IMR-90 (cell line): ENCODE measurements around the gene SLC66A2. TPM values are rescaled to one million over a fixed set of nuclear protein-coding genes. Genes with fewer than 3 reads are reported as not detected.

Experiments
- ATAC-seq: fragments of 200-7000 bp; cut with Tn5 transposase; 2 replicates; pipeline ENCODE4 v1.9.1; 2020; ENCODE audit warnings: low read depth, mild to moderate bottlenecking, moderate library complexity
- BruUV-seq: library from RNA; stranded (reverse); fragments of 400-500 nt; replicated peaks from 2 replicates; lab custom pipeline; 2021; lab: Mats Ljungman, UMichigan
- CTCF ChIA-PET: fragments of 300-600 bp; formaldehyde crosslinking; extraction: SDS; loops from one replicate; lab custom pipeline; 2021; ENCODE audit warnings: antibody characterized with exemption; lab: Yijun Ruan, JAX
- POLR2A ChIA-PET: fragments of 300-600 bp; sonication (Branson Sonifier 250); formaldehyde crosslinking; loops from one replicate; lab custom pipeline; 2022; ENCODE audit warnings: antibody characterized with exemption; ENCODE audit not compliant: unreplicated experiment; lab: Charles Lee
- DNase-seq: peaks from one replicate; pipeline ENCODE4 v3.0.0; 2013
- H2AFZ ChIP-seq: replicated peaks from 2 replicates; pipeline ENCODE3; 2013; ENCODE audit warnings: low read length, mild to moderate bottlenecking; ENCODE audit not compliant: poor library complexity
- H2AK5ac ChIP-seq: 2 replicates; pipeline ENCODE4 v1.6.1; 2013; ENCODE audit warnings: low read depth, low read length, inconsistent platforms
- H2AK9ac ChIP-seq: replicated peaks from 2 replicates; pipeline ENCODE3; 2013; ENCODE audit warnings: mild to moderate bottlenecking, low read depth, low read length, moderate library complexity; ENCODE audit not compliant: poor library complexity
- H2BK120ac ChIP-seq: 2 replicates; pipeline ENCODE4 v1.6.1; 2013; ENCODE audit warnings: low read depth, low read length, inconsistent platforms
- H2BK15ac ChIP-seq: 3 replicates; pipeline ENCODE4 v1.6.1; 2013; ENCODE audit warnings: low read depth, low read length, inconsistent platforms
- H2BK20ac ChIP-seq: 2 replicates; pipeline ENCODE4 v1.6.1; 2013; ENCODE audit warnings: low read depth, mild to moderate bottlenecking, inconsistent platforms, low read length, moderate library complexity
- H2BK5ac ChIP-seq: 2 replicates; pipeline ENCODE4 v1.6.1; 2013; ENCODE audit warnings: mild to moderate bottlenecking, low read depth, low read length, inconsistent platforms; ENCODE audit not compliant: poor library complexity, severe bottlenecking
- H3K14ac ChIP-seq: replicated peaks from 2 replicates; pipeline ENCODE4 v1.6.1; 2013; ENCODE audit warnings: low read depth, low read length, inconsistent platforms
- H3K18ac ChIP-seq: 2 replicates; pipeline ENCODE4 v1.6.1; 2013; ENCODE audit warnings: low read depth, low read length, control low read depth
- H3K23ac ChIP-seq: 2 replicates; pipeline ENCODE4 v1.6.1; 2013; ENCODE audit warnings: low read depth, low read length, inconsistent platforms
- H3K27ac ChIP-seq: 2 replicates; pipeline ENCODE4 v1.5.1; 2013; ENCODE audit warnings: mild to moderate bottlenecking, control low read depth, low read length; ENCODE audit not compliant: insufficient read depth
- H3K27me3 ChIP-seq: 2 replicates; pipeline ENCODE4 v1.6.1; 2013; ENCODE audit warnings: low read length; ENCODE audit not compliant: control insufficient read depth, insufficient read depth
- H3K36me3 ChIP-seq: 2 replicates; pipeline ENCODE4 v1.6.1; 2013; ENCODE audit warnings: low read length, mixed read lengths; ENCODE audit not compliant: control insufficient read depth, insufficient read depth
- H3K4ac ChIP-seq: 2 replicates; pipeline ENCODE4 v1.6.1; 2013; ENCODE audit warnings: low read depth, low read length, inconsistent platforms
- H3K4me1 ChIP-seq: 2 replicates; pipeline ENCODE4 v1.6.1; 2013; ENCODE audit warnings: low read length, mixed read lengths; ENCODE audit not compliant: control insufficient read depth, insufficient read depth
- H3K4me2 ChIP-seq: 2 replicates; pipeline ENCODE4 v1.6.1; 2013; ENCODE audit warnings: low read depth, mild to moderate bottlenecking, control low read depth, low read length, moderate library complexity
- H3K4me3 ChIP-seq: 2 replicates; pipeline ENCODE4 v1.5.1; 2013; ENCODE audit warnings: low read depth, mild to moderate bottlenecking, control low read depth, low read length, moderate library complexity; ENCODE audit not compliant: insufficient read depth
- H3K56ac ChIP-seq: 2 replicates; pipeline ENCODE4 v1.6.1; 2013; ENCODE audit warnings: low read length, inconsistent platforms; ENCODE audit not compliant: insufficient read depth; ENCODE audit errors: extremely low read depth
- H3K79me1 ChIP-seq, 2 experiments: 2 replicates each; pipeline ENCODE4 v1.6.1; 2013; ENCODE audit warnings: low read length in 2 of 2, inconsistent platforms in 1 of 2, low read depth in 1 of 2
- H3K9ac ChIP-seq: 2 replicates; pipeline ENCODE4 v1.6.1; 2013; ENCODE audit warnings: low read depth, low read length, control low read depth
- H3K9me1 ChIP-seq: 2 replicates; pipeline ENCODE4 v1.6.1; 2013; ENCODE audit warnings: low read length, inconsistent platforms; ENCODE audit not compliant: insufficient read depth
- H3K9me3 ChIP-seq: 2 replicates; pipeline ENCODE4 v1.6.1; 2013; ENCODE audit warnings: low read length; ENCODE audit not compliant: control insufficient read depth, insufficient read depth
- H4K20me1 ChIP-seq: 2 replicates; pipeline ENCODE4 v1.6.1; 2013; ENCODE audit warnings: low read length, inconsistent platforms; ENCODE audit not compliant: insufficient read depth
- H4K5ac ChIP-seq: 2 replicates; pipeline ENCODE4 v1.6.1; 2013; ENCODE audit warnings: mild to moderate bottlenecking, low read depth, low read length, control low read depth
- H4K8ac ChIP-seq, 2 experiments: 2 replicates each; pipeline ENCODE4 v1.6.1; 2013; ENCODE audit warnings: low read depth in 2 of 2, low read length in 2 of 2, control low read depth in 1 of 2, inconsistent platforms in 1 of 2
- H4K91ac ChIP-seq: 2 replicates; pipeline ENCODE4 v1.6.1; 2013; ENCODE audit warnings: low read depth, low read length, inconsistent platforms; ENCODE audit not compliant: insufficient read depth
- BHLHE40 ChIP-seq: fragments of 150-350 bp; IDR thresholded peaks from 2 replicates; pipeline ENCODE4 v1.6.1; 2016; ENCODE audit warnings: mild to moderate bottlenecking, low read depth, low read length
- CEBPB ChIP-seq: IDR thresholded peaks from 2 replicates; pipeline ENCODE4 v1.6.1; 2012; ENCODE audit warnings: low read depth, low read length, improper control_type of control experiment
- CHD1 ChIP-seq: IDR thresholded peaks from 2 replicates; pipeline ENCODE4 v1.6.1; 2012; ENCODE audit warnings: low read depth, low read length, improper control_type of control experiment
- CTCF ChIP-seq: conservative IDR thresholded peaks from 2 replicates; pipeline ENCODE4 v1.5.1; 2012; ENCODE audit warnings: mild to moderate bottlenecking, low read depth, low read length, improper control_type of control experiment
- ELK1 ChIP-seq: fragments of 150-350 bp; IDR thresholded peaks from 2 replicates; pipeline ENCODE4 v1.6.1; 2016; ENCODE audit warnings: low read depth, mild to moderate bottlenecking, low read length, moderate library complexity, borderline replicate concordance
- FOS ChIP-seq: fragments of 150-350 bp; IDR thresholded peaks from 2 replicates; pipeline ENCODE4 v1.6.1; 2016; ENCODE audit warnings: low read depth, low read length
- MAFK ChIP-seq: IDR thresholded peaks from 2 replicates; pipeline ENCODE4 v1.6.1; 2012; ENCODE audit warnings: low read depth, low read length, improper control_type of control experiment
- MAZ ChIP-seq: IDR thresholded peaks from 2 replicates; pipeline ENCODE4 v1.6.1; 2012; ENCODE audit warnings: low read depth, mild to moderate bottlenecking, low read length, improper control_type of control experiment, moderate library complexity, borderline replicate concordance
- MXI1 ChIP-seq: IDR thresholded peaks from 2 replicates; pipeline ENCODE4 v1.6.1; 2012; ENCODE audit warnings: low read depth, mild to moderate bottlenecking, low read length, moderate library complexity, borderline replicate concordance
- NFE2L2 ChIP-seq: fragments of 150-350 bp; IDR thresholded peaks from 2 replicates; pipeline ENCODE4 v1.6.1; 2016; ENCODE audit warnings: low read depth, mild to moderate bottlenecking, low read length
- POLR2A ChIP-seq: IDR thresholded peaks from 2 replicates; pipeline ENCODE4 v1.6.1; 2012; ENCODE audit warnings: mild to moderate bottlenecking, low read depth, low read length
- RAD21 ChIP-seq: IDR thresholded peaks from 2 replicates; pipeline ENCODE4 v1.6.1; 2012; ENCODE audit warnings: low read length, improper control_type of control experiment
- RCOR1 ChIP-seq: IDR thresholded peaks from 2 replicates; pipeline ENCODE4 v1.6.1; 2012; ENCODE audit warnings: mild to moderate bottlenecking, low read length, improper control_type of control experiment; ENCODE audit not compliant: insufficient replicate concordance
- RFX5 ChIP-seq: IDR thresholded peaks from 2 replicates; pipeline ENCODE4 v1.8.0; 2012; ENCODE audit warnings: low read depth, mild to moderate bottlenecking, low read length, moderate library complexity
- SMC3 ChIP-seq: fragments of 150-350 bp; IDR thresholded peaks from 2 replicates; pipeline ENCODE4 v1.6.1; 2016; ENCODE audit warnings: low read depth, mild to moderate bottlenecking, antibody characterized with exemption, low read length, moderate library complexity
- USF2 ChIP-seq: fragments of 150-350 bp; IDR thresholded peaks from 2 replicates; pipeline ENCODE4 v1.6.1; 2017; ENCODE audit warnings: mild to moderate bottlenecking, antibody characterized with exemption, low read length, low read depth
- WGBS, 2 experiments: methylation state at CpG; one replicate each; pipeline versions ENCODE4 v1.1.5 to v1.1.7; 2013; ENCODE audit warnings: missing lambda C conversion rate in 2 of 2; ENCODE audit not compliant: insufficient read length in 1 of 2; ENCODE audit errors: extremely low coverage in 2 of 2; 5-methylcytosine and 5-hydroxymethylcytosine counted together
- dilution Hi-C: fragments of 300-500 bp; cut with HindIII; formaldehyde crosslinking; loops from one replicate; pipeline ENCODE4 v1.14.3; 2018; ENCODE audit warnings: low sequenced_read_pairs; ENCODE audit not compliant: unreplicated experiment
- in situ Hi-C: fragments of 300-500 bp; cut with MboI; formaldehyde crosslinking; loops from 3 replicates; pipeline ENCODE4 v1.14.3; 2019; ENCODE audit warnings: low sequenced_read_pairs, inconsistent platforms, mixed read lengths
- intact Hi-C: fragments of 100-400 bp; cut with micrococcal nuclease; formaldehyde crosslinking; loops from 2 replicates; pipeline ENCODE4 v1.10.0; 2022
- polyA plus RNA-seq, 3 experiments: library from polyadenylated mRNA; depleted of rRNA; stranded (reverse); fragments of >200 nt; gene quantifications; 2 replicates each; pipeline ENCODE4 v1.2.3, GENCODE V29; 2012; ENCODE audit warnings: low replicate concordance in 1 of 3
- total RNA-seq: library from RNA; depleted of rRNA; stranded (reverse); fragments of >200 nt; gene quantifications from 2 replicates; pipeline ENCODE4 v1.2.3, GENCODE V29; 2012

Gene SLC66A2
- total and polyA plus RNA-seq, 2 of the 4 experiments (the other 2 are of a cell fraction), result 17.6 to 23.5 TPM

- no peak for ATAC-seq
- no peak overlapping the region for H3K23ac ChIP-seq
- H3K18ac ChIP-seq, result no peak overlapping the region
- no peaks in the 10 kb centered on the region; the same call in 1 of the 2 replicates for H3K27me3 ChIP-seq
- no peak for DNase-seq
- H3K4ac ChIP-seq, result no peak overlapping the region
- CTCF ChIA-PET, result no interaction called here
- H4K20me1 ChIP-seq, result no peaks in the 10 kb centered on the region
- H4K91ac ChIP-seq, result no peak overlapping the region
- no peak overlapping the region for H3K14ac ChIP-seq
- no peak overlapping the region for H3K27ac ChIP-seq
- H2BK5ac ChIP-seq, result no peak overlapping the region
- POLR2A ChIA-PET, result no interaction called here
- H3K79me1 ChIP-seq, result no peaks in the 10 kb centered on the region
- intact Hi-C loops, result no loop called here
- H3K4me1 ChIP-seq, result no peaks in the 10 kb centered on the region
- H3K9me1 ChIP-seq, result no peaks in the 10 kb centered on the region
- no TSS peak for BruUV-seq
- H2BK15ac ChIP-seq, result no peak overlapping the region
- no peak overlapping the region for H3K4me2 ChIP-seq
- H2BK120ac ChIP-seq, result no peak overlapping the region
- 77% methylated on average over 7 of the region's 32 CpGs; no CpG with 5 or more reads in 1 of the 2 experiments for WGBS, 2 experiments
- H3K9me3 ChIP-seq, result peaks cover 8% of the 10 kb centered on the region
- no peak overlapping the region for H2AK9ac ChIP-seq
- in situ Hi-C loops, result no loop called here
- no peaks in the 10 kb centered on the region for H3K36me3 ChIP-seq
- no peak overlapping the region for H3K4me3 ChIP-seq
- TF ChIP-seq POLR2A, result no peak
- no peak for TF ChIP-seq SMC3
- TF ChIP-seq MAFK, result no peak
- no peak for TF ChIP-seq BHLHE40
- no peak for TF ChIP-seq RCOR1
- no peak for TF ChIP-seq RAD21
- no peak for TF ChIP-seq MXI1
- no peak for TF ChIP-seq FOS
- no peak for TF ChIP-seq CTCF
- TF ChIP-seq ELK1, result no peak
- no peak for TF ChIP-seq CHD1
- no peak for TF ChIP-seq USF2
- no peak for TF ChIP-seq NFE2L2
- no peak for TF ChIP-seq MAZ
- TF ChIP-seq RFX5, result no peak
- no peak for TF ChIP-seq CEBPB
- H2BK20ac ChIP-seq, result no peak overlapping the region
- H4K8ac ChIP-seq, result no peak overlapping the region
- dilution Hi-C loops, result no loop called here
- H2AK5ac ChIP-seq, result no peak overlapping the region
- no peak overlapping the region for H2AFZ ChIP-seq
- no peak overlapping the region for H4K5ac ChIP-seq
- no peak overlapping the region for H3K9ac ChIP-seq
- no peak overlapping the region for H3K56ac ChIP-seq
Observed at GRCh38 chr18:79868811-79869541, 82.5 kb downstream of the SLC66A2 start.
